Mesodermal cell (in vitro differentiated cells): Measurements from ENCODE around the gene ALDH16A1.
A peak's percentile ranks its signal among the peaks of the same experiment; 100 is the strongest.

Source experiments
- H3K27ac ChIP-seq: 2 replicates; pipeline ENCODE4 v1.7.0; 2013; ENCODE audit warnings: mild to moderate bottlenecking, low read depth, low read length, moderate library complexity; ENCODE audit not compliant: severe bottlenecking
- H3K36me3 ChIP-seq: 2 replicates; pipeline ENCODE4 v1.7.1; 2013; ENCODE audit warnings: mild to moderate bottlenecking, low read length, moderate library complexity; ENCODE audit not compliant: control insufficient read depth, insufficient read depth
- H3K4me1 ChIP-seq: one replicate; pipeline ENCODE4 v1.7.1; 2013; ENCODE audit warnings: mild to moderate bottlenecking, low read length; ENCODE audit not compliant: insufficient read depth, control insufficient read depth, poor library complexity, severe bottlenecking
- H3K4me3 ChIP-seq: 2 replicates; pipeline ENCODE4 v1.7.0; 2013; ENCODE audit warnings: low read length, control low read depth, mild to moderate bottlenecking; ENCODE audit not compliant: insufficient read depth, poor library complexity, severe bottlenecking; ENCODE audit errors: extremely low read depth
- H3K9me3 ChIP-seq: 2 replicates; pipeline ENCODE4 v1.7.1; 2013; ENCODE audit warnings: mild to moderate bottlenecking, low read length, moderate library complexity; ENCODE audit not compliant: control insufficient read depth
- WGBS, 2 experiments: methylation state at CpG; one replicate each; pipeline ENCODE4 v1.1.5; 2013; ENCODE audit warnings: missing lambda C conversion rate in 2 of 2; ENCODE audit not compliant: insufficient coverage in 2 of 2; 5-methylcytosine and 5-hydroxymethylcytosine counted together

Gene ALDH16A1

GRCh38 chr19:49490287-49491029 is 37.4 kb downstream of the ALDH16A1 start:
- Histone ChIP-seq H3K9me3 (no peaks in the 10 kb centered on the region), H3K4me3 (no peak overlapping the region), H3K27ac (peak overlapping the region; percentile 91), H3K4me1 (peaks cover 11% of the 10 kb centered on the region), H3K36me3 (peaks cover 56% of the 10 kb centered on the region)
- WGBS, 2 experiments: 96 to 98% methylated on average over 21 to 25 of the region's 27 CpGs

GRCh38 chr19:49491030-49491803 is 38.2 kb downstream of the ALDH16A1 start:
- Histone ChIP-seq H3K4me1 (peaks cover 11% of the 10 kb centered on the region), H3K4me3 (no peak overlapping the region), H3K9me3 (no peaks in the 10 kb centered on the region), H3K36me3 (peaks cover 56% of the 10 kb centered on the region), H3K27ac (peak overlapping the region; percentile 91)
- WGBS, 2 experiments: 97 to 99% methylated on average over 8 to 12 of the region's 17 CpGs

DNA sequence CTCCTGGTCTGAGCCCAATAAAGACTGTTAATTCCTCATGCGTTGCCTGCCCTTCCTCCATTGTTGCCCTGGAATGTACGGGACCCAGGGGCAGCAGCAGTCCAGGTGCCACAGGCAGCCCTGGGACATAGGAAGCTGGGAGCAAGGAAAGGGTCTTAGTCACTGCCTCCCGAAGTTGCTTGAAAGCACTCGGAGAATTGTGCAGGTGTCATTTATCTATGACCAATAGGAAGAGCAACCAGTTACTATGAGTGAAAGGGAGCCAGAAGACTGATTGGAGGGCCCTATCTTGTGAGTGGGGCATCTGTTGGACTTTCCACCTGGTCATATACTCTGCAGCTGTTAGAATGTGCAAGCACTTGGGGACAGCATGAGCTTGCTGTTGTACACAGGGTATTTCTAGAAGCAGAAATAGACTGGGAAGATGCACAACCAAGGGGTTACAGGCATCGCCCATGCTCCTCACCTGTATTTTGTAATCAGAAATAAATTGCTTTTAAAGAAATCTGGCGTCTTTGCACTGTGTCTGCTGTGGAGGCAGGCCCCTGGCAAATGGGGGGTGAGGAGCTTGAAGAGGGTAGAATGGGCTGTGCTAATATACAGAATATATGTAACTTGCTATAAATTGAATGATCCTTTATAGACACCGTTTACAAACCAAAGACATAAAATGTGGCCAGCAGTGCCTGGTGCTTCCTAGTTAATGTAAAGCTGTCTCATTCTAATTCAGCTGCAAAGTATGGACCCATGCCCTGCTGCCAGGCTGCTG is 39.0 kb downstream of the ALDH16A1 start:
- H3K4me1 ChIP-seq: peaks cover 11% of the 10 kb centered on the region
- H3K27ac ChIP-seq: peak overlapping the region; percentile 37
- no peak overlapping the region for H3K4me3 ChIP-seq
- H3K36me3 ChIP-seq: peaks cover 61% of the 10 kb centered on the region
- WGBS, 2 experiments: 100% methylated on average over 6 of the region's 7 CpGs
- no peaks in the 10 kb centered on the region for H3K9me3 ChIP-seq

DNA sequence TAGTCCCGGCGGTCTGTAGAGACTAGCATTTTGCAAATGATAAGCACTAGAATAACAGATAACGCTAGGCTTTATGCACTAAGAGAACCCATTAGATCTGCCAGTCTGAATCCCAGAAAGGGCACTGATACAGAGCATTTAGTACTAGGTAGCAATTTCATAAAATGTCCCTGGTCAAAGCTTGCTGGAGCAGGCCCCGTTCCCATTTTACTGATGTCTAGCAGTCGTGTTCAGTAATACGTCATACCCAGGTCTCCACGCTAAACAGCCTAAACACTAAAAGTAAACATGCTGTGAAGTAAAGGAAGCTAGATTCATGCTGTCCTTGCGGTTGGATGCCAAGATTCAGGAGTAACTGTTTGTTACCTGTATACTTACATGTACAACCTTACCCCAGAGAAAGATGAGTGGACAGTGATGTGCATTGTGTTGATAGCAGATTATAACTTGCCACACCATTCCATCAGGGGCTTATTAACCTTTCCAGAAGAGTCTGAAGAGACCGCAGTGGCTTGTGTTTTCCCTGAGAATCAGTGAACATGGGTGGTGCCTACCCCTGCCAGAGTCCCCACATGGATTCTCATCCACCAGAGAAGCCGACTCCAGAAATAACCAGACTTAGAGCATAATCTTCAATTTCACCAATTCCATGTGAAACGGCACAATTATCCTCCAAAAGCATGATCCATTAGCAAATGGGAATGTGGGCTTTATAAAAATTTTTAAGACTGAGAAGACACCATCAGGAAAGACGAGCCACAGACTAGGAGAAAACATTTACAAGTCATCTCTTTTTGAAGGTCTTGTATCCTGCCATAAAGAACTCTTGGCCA is 39.8 kb downstream of the ALDH16A1 start:
- H3K9me3 ChIP-seq: no peaks in the 10 kb centered on the region
- H3K36me3 ChIP-seq: peaks cover 67% of the 10 kb centered on the region
- peak overlapping the region; percentile 37 for H3K27ac ChIP-seq
- no peak overlapping the region for H3K4me3 ChIP-seq
- WGBS, 2 experiments: 83 to 91% methylated on average over 6 to 9 of the region's 12 CpGs
- peaks cover 16% of the 10 kb centered on the region for H3K4me1 ChIP-seq

- Histone ChIP-seq H3K27ac (peak overlapping the region; percentile 91), H3K9me3 (no peaks in the 10 kb centered on the region), H3K4me1 (peaks cover 24% of the 10 kb centered on the region), H3K4me3 (peak overlapping the region; percentile 98), H3K36me3 (peaks cover 55% of the 10 kb centered on the region)
- 0% methylated on average over 6 to 8 of the region's 11 CpGs for WGBS, 2 experiments
These were observed 43.6 kb downstream of the ALDH16A1 start for GRCh38 chr19:49496574-49497008.

- Histone ChIP-seq H3K36me3 (peaks cover 49% of the 10 kb centered on the region), H3K4me1 (peaks cover 24% of the 10 kb centered on the region), H3K27ac (peak overlapping the region; percentile 91), H3K9me3 (no peaks in the 10 kb centered on the region), H3K4me3 (peak overlapping the region; percentile 98)
- 36 to 37% methylated on average over 15 to 19 of the region's 22 CpGs for WGBS, 2 experiments
These were observed 44.2 kb downstream of the ALDH16A1 start for GRCh38 chr19:49497047-49497788.

- H3K36me3 ChIP-seq: peaks cover 44% of the 10 kb centered on the region
- no peaks in the 10 kb centered on the region for H3K9me3 ChIP-seq
- peaks cover 24% of the 10 kb centered on the region for H3K4me1 ChIP-seq
- no peak overlapping the region for H3K27ac ChIP-seq
- H3K4me3 ChIP-seq: peak overlapping the region; percentile 98
- WGBS, 2 experiments: 95 to 96% methylated on average over 12 of the region's 12 CpGs
These were observed 44.7 kb downstream of the ALDH16A1 start for GRCh38 chr19:49497789-49498103.

GRCh38 chr19:49498475-49498874 is 45.5 kb downstream of the ALDH16A1 start:
- Histone ChIP-seq H3K9me3 (no peaks in the 10 kb centered on the region), H3K4me1 (peaks cover 24% of the 10 kb centered on the region), H3K36me3 (peaks cover 39% of the 10 kb centered on the region), H3K27ac (peak overlapping the region; percentile 16), H3K4me3 (peak overlapping the region; percentile 98)
- whole genome bisulfite sequencing, 2 experiments: 92 to 94% methylated on average over 2 to 7 of the region's 7 CpGs

DNA sequence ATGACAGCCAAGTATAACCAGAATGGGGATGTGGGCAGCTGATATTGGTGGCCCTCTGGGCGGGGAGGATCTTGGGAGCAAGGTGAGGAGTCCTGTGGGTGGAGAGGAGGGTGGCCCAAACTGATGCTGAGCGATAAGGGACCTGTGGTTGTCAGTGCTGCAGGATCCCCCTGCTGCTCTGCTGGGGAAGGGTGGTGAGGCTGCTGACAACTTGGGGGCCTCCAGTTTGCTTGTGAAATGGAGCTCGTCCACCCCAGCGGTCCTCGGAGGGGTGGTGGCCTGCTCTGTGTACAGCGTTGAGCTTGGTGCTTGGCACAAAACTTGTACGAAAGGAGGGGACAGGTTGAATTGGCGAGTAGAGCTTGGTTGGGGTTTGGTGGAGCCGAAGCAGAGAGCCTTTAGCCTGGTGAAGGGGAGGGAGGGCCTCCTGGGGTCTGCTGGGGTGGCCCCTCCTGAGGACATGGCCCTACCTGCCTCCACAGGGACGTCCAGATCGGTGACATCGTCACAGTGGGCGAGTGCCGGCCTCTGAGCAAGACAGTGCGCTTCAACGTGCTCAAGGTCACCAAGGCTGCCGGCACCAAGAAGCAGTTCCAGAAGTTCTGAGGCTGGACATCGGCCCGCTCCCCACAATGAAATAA is 46.1 kb downstream of the ALDH16A1 start:
- Histone ChIP-seq H3K4me3 (peak overlapping the region; percentile 2), H3K9me3 (no peaks in the 10 kb centered on the region), H3K27ac (peak overlapping the region; percentile 16), H3K4me1 (peaks cover 24% of the 10 kb centered on the region), H3K36me3 (peaks cover 39% of the 10 kb centered on the region)
- WGBS, 2 experiments: 95 to 96% methylated on average over 16 to 18 of the region's 19 CpGs
